GM19239 (cell line): ENCODE results near the gene CHRNA1.
"Not testable (repeated sequence)": the region's sequence is repeated elsewhere in the genome, so short reads cannot be mapped to it uniquely, and the experiment has no call there.

Source experiments
- DNase-seq: peaks from one replicate; pipeline ENCODE4 v3.0.0; 2011; ENCODE audit warnings: low spot score; ENCODE audit not compliant: insufficient read length
- FAIRE-seq: peaks from 2 replicates; lab custom pipeline; 2011; peaks lifted over from hg19 to GRCh38; lab: Jason Lieb, UNC

The CHRNA1 gene

GRCh38 chr2:174722942-174723592, 41.2 kb downstream of the CHRNA1 start:
- no peak for DNase-seq
- FAIRE-seq: no peak

- no peak for FAIRE-seq
- no peak for DNase-seq
Measured at GRCh38 chr2:174719016-174719415, 45.3 kb downstream of the CHRNA1 start.

GRCh38 chr2:174718591-174718990, 45.7 kb downstream of the CHRNA1 start:
- DNase-seq (no peak), FAIRE-seq (no peak)

- FAIRE-seq: no peak
- no peak for DNase-seq
Measured at GRCh38 chr2:174717916-174718315, 46.4 kb downstream of the CHRNA1 start.

GRCh38 chr2:174717273-174717672, 47.0 kb downstream of the CHRNA1 start:
- DNase-seq (no peak), FAIRE-seq (no peak)

GRCh38 chr2:174716785-174717184, 47.5 kb downstream of the CHRNA1 start:
- FAIRE-seq (no peak), DNase-seq (no peak)

- DNase-seq: no peak
- no peak for FAIRE-seq
Measured at GRCh38 chr2:174713686-174714085, 50.6 kb downstream of the CHRNA1 start.

GRCh38 chr2:174711206-174711605, 53.1 kb downstream of the CHRNA1 start:
- no peak for DNase-seq
- no peak for FAIRE-seq

GRCh38 chr2:174709416-174710004, 54.8 kb downstream of the CHRNA1 start:
- not testable (repeated sequence) for FAIRE-seq, DNase-seq

- FAIRE-seq (no peak), DNase-seq (no peak)
Measured at GRCh38 chr2:174708713-174709112, 55.6 kb downstream of the CHRNA1 start.

- no peak for FAIRE-seq
- no peak for DNase-seq
Measured at GRCh38 chr2:174705321-174705720, 59.0 kb downstream of the CHRNA1 start.

GRCh38 chr2:174704642-174705041, 59.6 kb downstream of the CHRNA1 start:
- DNase-seq (no peak), FAIRE-seq (no peak)

GRCh38 chr2:174704061-174704460, 60.2 kb downstream of the CHRNA1 start:
- no peak for DNase-seq
- no peak for FAIRE-seq

GRCh38 chr2:174703430-174703829, 60.8 kb downstream of the CHRNA1 start:
- DNase-seq: no peak
- no peak for FAIRE-seq

- FAIRE-seq (no peak), DNase-seq (no peak)
Measured at GRCh38 chr2:174702541-174702940, 61.7 kb downstream of the CHRNA1 start.

GRCh38 chr2:174699993-174700766, 64.1 kb downstream of the CHRNA1 start:
- FAIRE-seq (peak; percentile 18), DNase-seq (peak; percentile 36)
